Activated CD4-positive, alpha-beta T cell treated with anti-CD3 and anti-CD28 coated beads for 1 hour (primary cell): ENCODE measurements around the gene NKTR.

ENCODE experiments used
- DNase-seq: peaks from one replicate; pipeline ENCODE4 v3.0.0-alpha.2; 2020

NKTR gene

GRCh38 chr3:42683875-42684598 is 83.6 kb downstream of the NKTR start:
- no peak for DNase-seq

- no peak for DNase-seq
Observed at GRCh38 chr3:42684632-42685362, 84.3 kb downstream of the NKTR start.

GRCh38 chr3:42685363-42685881 is 84.9 kb downstream of the NKTR start, which contains the start of gene KLHL40:
KLHL40 (plus strand) TSS chr3:42685537; CDS start chr3:42685619, 82 bp downstream.
- DNase-seq, result no peak

- DNase-seq, result no peak
Observed at GRCh38 chr3:42685891-42686820, 85.7 kb downstream of the NKTR start.

DNA sequence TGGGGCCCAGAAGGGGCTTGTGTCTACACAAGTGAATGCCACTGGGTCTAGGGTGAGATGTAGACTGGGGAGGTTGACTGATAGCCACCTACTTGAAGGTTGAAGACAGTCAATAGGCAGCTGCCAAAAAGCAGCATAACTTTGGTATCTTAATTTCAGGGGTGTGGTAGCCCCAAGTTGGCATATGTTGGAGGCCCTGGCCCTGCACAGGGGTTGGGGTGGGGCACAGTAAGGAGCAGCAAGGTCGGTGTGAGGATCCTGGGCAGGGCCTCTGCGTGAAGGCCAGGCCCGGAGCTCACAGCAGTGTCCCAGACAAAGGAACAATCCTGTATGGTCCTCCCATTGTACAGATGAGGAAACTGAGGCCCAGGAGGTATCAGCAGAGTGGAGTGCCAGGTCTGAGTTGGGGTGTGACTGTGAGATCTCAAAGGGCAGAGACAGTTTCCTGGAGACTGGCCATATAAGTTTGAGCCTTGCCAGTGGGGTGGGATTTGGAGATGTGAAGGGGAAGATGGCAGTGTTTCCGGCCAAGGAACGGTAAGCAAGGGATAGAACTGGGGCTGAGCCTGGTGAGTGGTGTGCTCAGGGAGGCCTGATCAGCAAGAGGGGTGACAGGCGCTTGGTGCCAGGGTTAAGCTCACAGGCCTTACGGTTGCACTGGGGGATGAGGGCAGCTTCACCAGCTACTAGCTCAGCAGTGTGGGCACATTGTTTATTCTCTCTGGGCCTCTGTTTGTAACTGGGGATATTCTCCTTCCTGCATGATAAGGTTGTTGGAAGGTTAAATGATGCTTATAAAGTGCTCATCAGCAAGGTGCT is 86.6 kb downstream of the NKTR start:
- no peak for DNase-seq

- no peak for DNase-seq
Observed at GRCh38 chr3:42688016-42688415, 87.5 kb downstream of the NKTR start.

GRCh38 chr3:42688487-42689420 is 88.3 kb downstream of the NKTR start:
- no peak for DNase-seq

DNA sequence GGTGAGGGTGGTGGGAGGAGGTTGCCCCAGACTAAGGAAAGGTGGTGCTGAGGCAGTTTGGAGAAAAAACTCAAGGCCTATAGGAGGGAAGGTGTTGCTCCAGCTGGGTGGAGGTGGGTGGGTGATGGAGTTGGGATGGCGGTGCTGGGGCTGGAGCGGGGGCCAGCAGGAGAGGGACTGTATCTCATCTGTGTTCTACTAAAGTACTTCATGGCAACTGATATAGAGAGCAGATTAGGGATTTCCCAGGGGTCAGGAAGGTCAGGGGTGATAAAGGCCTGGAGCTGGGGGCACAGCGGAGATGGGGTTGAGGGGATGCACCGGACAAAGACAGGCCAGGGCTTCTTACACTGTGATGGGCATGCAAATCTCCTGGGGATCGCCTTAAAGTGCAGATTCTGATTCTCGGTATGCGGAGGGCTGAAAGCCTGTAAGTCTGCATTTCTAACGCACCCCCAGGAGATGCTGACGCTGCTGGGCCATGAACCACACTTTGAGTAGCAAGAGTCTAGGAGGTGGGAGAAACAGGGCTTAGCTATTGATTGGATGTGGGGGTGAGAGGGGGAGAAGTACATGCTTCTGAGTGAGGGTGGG is 89.0 kb downstream of the NKTR start:
- no peak for DNase-seq

- DNase-seq, result no peak
Observed at GRCh38 chr3:42690191-42690590, 89.7 kb downstream of the NKTR start.

DNA sequence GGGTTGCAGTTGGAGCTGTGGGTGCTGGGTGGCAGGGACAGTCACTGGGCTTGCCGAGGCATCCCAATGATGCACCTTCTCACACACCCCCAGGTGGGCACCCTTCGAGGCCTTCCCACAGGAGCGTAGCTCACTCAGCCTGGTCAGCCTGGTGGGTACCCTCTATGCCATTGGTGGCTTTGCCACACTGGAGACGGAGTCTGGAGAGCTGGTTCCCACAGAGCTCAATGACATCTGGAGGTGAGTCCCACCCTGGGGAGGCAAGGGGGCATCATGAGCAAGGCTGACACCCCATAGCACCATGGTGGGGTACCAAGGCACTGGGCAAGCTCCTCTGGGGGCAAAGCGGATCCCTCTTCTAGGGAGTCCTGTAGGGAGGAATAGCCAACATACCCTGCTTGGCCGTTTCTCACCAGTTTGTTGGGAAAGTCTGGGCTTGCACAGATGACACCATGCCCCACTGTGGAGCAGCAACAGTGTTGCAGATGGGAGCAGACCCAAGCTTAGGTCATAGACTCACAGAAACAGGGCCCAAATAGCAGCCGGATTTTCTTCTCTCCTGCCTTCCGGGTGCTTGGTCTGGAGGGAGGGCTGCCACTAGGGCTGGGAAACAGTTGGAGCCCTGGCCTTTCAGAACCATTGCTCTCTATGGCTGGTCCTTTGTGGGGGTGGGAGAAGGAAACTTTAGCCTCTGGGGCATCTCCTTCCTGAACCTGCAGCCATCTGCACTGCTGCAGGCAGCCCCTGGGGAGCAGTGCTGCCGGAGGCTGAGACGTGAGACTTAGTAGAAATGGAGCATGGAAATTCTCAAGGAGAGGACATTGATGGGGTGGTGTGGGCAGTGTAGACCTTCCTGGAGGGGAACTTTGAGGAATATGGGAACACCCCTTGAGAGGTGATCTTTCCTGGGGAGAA is 90.5 kb downstream of the NKTR start:
- DNase-seq, result no peak

DNA sequence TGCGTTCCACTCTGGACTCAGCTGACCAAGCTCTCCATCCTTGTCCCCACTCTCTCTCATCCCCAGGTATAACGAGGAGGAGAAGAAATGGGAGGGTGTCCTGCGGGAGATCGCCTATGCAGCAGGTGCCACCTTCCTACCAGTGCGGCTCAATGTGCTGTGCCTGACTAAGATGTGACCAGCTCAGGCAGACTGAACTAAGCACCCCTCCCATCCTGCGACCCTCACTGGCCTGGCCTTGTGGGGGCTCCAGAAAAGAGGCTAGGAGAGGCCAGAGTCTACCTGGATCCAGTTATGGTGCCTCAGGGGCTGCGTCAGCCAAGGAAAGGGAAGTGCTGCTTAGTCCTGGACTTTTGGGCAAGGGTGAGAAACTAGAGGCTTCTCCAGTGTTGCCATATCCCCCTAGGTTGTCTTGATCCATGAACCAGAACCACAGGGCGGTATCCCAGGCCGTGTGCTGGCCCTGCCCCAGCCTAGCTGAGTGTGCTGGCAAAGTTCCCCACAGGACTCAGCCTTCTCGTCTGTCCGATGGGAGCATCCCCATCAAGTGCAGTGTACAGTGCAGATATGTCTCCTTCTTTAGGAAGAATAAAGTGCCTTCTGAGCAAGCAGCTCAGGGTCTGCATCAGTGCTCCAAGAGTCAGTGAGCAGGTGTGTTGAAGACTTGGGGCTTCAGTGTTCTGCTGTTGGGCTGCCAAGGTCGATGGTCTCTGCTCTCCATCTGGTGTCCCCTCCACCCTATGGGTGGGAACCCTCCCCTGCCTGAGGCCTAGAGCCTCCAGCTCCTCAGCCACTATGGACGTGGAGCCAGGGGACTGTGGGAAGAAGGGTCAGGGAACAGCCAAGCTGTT is 91.6 kb downstream of the NKTR start:
- DNase-seq, result no peak

DNA sequence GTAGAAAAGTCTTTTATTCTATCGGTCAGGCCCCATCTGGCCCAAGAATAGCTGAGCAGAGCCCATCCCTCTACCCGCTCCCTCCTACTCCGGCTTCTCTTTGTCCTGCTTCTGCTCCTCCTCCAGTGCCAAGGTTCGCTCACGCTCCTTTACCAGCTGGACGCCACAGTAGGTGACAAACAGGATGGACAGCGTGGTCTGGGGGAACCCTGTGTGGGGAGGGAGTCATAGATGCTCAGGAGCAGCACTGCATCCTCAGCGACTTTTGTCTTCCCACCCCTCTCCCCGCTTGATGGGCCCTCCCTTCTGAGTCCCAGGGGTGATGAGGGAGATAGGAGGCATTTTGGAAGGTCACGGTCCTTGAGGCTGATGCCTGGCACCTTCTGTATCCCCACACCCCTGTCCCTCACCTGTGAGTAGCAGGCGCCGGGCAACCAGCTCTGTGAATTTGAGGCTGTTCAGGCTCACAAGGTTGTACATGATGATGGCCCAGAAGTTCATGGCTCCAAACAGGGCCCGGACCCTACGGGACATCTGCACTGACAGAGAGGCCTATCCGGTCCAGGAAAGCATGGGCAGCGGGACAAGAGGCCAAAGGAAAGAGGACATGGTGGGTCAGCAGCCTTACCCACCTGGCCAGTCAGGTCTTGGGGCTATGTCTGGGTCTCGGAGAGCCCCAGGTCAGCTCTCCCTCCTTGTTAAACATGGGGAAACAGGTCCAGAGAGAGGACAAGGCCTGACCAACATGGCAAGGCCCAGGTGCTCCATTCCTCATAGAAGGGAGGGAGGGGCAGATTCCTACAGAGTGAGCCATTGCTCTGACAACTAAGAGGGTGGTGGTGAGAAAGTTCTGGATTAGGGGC is 92.4 kb downstream of the NKTR start:
- no peak for DNase-seq

DNA sequence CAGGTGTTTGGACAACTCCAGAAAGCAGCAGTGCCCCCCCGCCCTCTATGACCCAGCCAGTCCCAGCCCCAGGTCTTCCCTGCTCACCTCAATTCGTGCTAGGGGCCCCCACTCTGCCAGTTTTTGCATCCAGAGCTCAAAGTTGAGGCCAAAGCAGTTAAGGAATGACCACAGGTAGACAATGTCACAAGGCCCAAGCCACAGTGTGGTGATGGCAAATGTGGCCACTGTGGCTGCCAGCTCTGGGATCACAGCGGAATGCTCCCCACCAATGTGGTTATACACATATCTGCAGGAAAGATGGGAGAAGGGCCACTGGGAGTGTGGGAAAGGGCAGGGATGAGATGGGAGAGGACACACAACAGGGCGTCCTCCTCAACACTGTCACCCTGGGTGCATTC is 93.0 kb downstream of the NKTR start:
- no peak for DNase-seq

DNA sequence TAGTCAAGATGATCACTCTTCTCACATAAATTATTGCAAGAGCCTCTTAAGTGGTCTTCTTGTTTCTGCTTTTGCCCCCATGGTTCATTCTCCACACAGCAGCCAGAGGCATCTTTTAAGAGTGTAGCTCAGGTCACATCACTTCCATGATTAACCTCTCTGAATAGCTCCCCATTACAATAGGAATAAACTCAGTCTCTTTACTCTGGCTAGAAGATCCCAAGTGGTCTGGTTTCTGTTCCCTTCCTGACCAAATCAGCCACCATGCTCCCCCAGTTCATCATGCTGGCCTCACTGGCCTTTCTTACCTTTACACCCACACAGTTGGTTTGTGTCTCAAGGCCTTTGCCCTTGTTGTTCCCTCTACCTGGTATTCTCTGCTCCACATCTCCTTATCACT is 93.9 kb downstream of the NKTR start:
- no peak for DNase-seq

DNA sequence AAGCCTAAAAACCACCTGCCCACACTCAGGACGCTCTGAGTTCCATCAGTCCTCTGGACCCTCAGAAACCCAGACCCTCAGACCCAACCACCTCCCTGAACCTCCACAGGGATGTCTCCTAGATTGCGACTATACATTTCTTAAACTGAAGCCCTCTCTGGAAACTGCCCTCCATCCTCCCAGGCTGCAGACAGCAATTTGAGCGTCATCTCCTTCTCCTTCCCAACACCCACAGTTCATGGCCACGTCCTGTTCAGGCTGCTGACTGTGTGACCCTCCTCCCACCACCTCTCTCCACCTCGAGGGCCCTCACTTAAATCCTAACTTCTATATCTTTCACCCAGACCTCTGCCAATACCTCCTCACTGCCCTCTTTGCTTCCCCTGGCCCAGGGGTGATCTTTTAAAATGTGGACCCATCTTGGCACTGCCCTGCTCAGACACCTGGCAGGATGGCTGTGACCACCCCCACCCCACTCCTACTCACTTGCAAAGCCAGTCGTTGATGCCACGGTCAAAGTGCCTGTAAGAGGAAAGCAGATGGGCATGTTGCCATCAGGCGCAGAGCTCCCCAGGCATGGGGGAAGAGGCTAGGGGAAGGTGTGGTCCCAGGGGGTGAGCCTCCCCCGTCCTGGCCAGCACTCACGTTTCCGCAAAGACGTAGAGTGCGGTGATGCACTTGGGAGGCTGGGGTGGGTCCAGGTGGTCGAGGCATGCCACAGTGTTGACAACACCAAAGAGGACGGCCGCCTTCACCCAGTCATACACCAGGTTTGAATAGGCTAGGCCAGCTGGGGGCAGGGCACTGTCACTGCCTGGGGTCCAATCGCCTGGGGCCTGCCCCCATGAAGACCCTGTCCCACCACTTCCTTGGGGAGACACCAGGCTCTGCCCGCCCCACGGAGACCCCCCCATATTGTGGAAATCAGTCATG is 96.1 kb downstream of the NKTR start:
- no peak for DNase-seq
